HEK293T (cell line): ENCODE measurements around the gene SERHL2.

Source experiments
- ARNT ChIP-seq: fragments of 450-650 bp; IDR thresholded peaks from 2 replicates; pipeline ENCODE4 v1.6.1; 2017; ENCODE audit warnings: mild to moderate bottlenecking
- BHLHE40 ChIP-seq: fragments of 450-650 bp; IDR thresholded peaks from 2 replicates; pipeline ENCODE4 v1.6.1; 2016; ENCODE audit warnings: mild to moderate bottlenecking, moderate library complexity, borderline replicate concordance
- L3MBTL2 ChIP-seq: fragments of 450-650 bp; conservative IDR thresholded peaks from 2 replicates; pipeline ENCODE4 v1.6.1; 2016; ENCODE audit warnings: mild to moderate bottlenecking
- LEF1 ChIP-seq: fragments of 450-650 bp; IDR thresholded peaks from 2 replicates; pipeline ENCODE4 v1.6.1; 2017; ENCODE audit warnings: mild to moderate bottlenecking, borderline replicate concordance
- PKNOX1 ChIP-seq: fragments of 450-650 bp; IDR thresholded peaks from 2 replicates; pipeline ENCODE4 v1.6.1; 2016
- SP1 ChIP-seq: fragments of 450-650 bp; IDR thresholded peaks from 2 replicates; pipeline ENCODE4 v1.6.1; 2017
- SUZ12 ChIP-seq: fragments of 450-650 bp; IDR thresholded peaks from 2 replicates; pipeline ENCODE4 v1.6.1; 2016; ENCODE audit warnings: mild to moderate bottlenecking
- TARDBP ChIP-seq: fragments of 450-650 bp; IDR thresholded peaks from 2 replicates; pipeline ENCODE4 v1.6.1; 2016
- ZNF384 ChIP-seq: fragments of 450-650 bp; IDR thresholded peaks from 2 replicates; pipeline ENCODE4 v1.6.1; 2016

DNA sequence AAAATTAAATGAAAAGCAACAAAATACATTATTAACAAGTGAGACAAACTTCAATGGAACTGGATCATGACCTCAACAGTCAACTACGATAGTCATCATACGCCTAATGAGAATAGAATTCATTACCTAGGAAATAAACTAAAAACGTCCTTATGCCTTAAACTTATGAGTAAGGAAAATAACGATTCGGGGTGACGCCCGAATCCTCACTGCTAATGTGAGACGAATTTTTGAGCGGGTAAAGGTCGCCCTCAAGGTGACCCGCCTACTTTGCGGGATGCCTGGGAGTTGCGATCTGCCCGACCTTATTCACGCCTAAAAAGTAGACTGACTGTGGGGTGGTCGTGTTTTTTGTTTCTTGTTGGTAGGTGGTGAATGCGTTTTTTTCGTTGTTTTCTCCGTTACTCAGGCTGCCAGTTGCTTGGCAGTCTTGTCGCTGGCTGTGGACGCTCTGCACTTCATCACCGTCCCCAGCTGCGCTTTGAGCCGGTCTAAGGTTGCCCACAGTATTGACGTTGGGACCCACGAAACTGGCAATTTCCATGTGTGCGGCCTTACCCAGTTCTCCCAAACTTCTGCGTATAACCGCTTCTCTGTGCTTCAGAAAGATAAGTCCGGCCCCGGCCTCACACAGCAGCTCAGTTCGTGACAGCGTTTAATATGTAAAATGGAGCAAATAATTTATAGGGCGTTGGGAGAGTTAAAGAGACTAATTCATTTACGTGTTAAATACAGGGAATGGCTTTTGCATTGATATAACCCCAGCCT lies 61.5 kb downstream of the SERHL2 start:
- peak; percentile 78 for TF ChIP-seq PKNOX1
- TF ChIP-seq BHLHE40 = peak; percentile 58; the same call in 1 of the 2 replicates
- TF ChIP-seq ARNT = peak; percentile 86
- TF ChIP-seq ZNF384 = peak; percentile 94
- TF ChIP-seq SP1 = no peak
- TF ChIP-seq SUZ12 = no peak; the same call in 1 of the 2 replicates
- TF ChIP-seq TARDBP = peak; percentile 85
- peak; percentile 63 for TF ChIP-seq L3MBTL2
- peak; percentile 77; the same call in 1 of the 2 replicates for TF ChIP-seq LEF1
